ENCODE measurements around the gene KCNK16. TPM values are rescaled to one million over a fixed set of nuclear protein-coding genes. Genes with fewer than 3 reads are reported as not detected.

KCNK16 gene
- total RNA-seq, 2 experiments from 2014 or later, result not detected

GRCh38 chr6:39350723-39351505, 28.4 kb upstream of the KCNK16 start:
- CTCF ChIA-PET, result no interaction called here
- Mint-ChIP-seq H3K27me3 (peaks cover 4% of the 10 kb centered on the region), H3K9me3 (ENCODE audit: low read depth) (no peaks in the 10 kb centered on the region), H3K4me3 (no peak overlapping the region), H3K27ac (no peak overlapping the region), H3K36me3 (no peaks in the 10 kb centered on the region), H3K4me1 (no peaks in the 10 kb centered on the region)
- no peak for ATAC-seq
- DNase-seq, result no peak

DNA sequence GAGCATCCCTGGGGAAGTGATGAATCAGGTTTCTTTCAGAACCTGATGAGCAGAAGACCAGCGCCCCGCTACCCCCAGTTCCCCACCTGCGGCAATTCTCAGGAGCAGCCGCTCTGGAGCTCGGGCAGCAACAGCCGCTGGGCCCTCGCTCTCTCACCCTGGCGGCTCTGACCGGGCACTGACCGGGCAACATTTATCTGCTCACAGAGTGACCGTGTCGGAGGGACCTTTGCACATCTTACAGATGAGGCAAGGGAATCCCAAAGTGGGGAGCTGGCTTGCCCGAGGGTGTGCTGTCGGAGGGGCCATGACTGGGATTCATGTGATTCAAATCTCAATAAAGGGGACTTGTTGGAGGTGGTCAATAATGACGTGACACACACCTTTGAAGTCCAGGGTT, 26.2 kb upstream of the KCNK16 start:
- no peaks in the 10 kb centered on the region for H3K4me1 Mint-ChIP-seq
- CTCF ChIA-PET, result interaction anchor here (1.7 kb wide), 1 partner anchor 11 kb away, joined by 4 read pairs; no protein-coding TSS in a partner anchor
- no peak overlapping the region for H3K27ac Mint-ChIP-seq
- peaks cover 4% of the 10 kb centered on the region for H3K27me3 Mint-ChIP-seq
- no peak overlapping the region for H3K4me3 Mint-ChIP-seq
- H3K36me3 Mint-ChIP-seq, result no peaks in the 10 kb centered on the region
- no peaks in the 10 kb centered on the region for H3K9me3 Mint-ChIP-seq (ENCODE audit: low read depth)
- ATAC-seq, result no peak
- DNase-seq, result no peak

GRCh38 chr6:39347906-39348585, 25.5 kb upstream of the KCNK16 start:
- H3K36me3 Mint-ChIP-seq, result no peaks in the 10 kb centered on the region
- H3K27ac Mint-ChIP-seq, result no peak overlapping the region
- no peaks in the 10 kb centered on the region for H3K9me3 Mint-ChIP-seq (ENCODE audit: low read depth)
- CTCF ChIA-PET, result interaction anchor here (1.7 kb wide), 1 partner anchor 10 kb away, joined by 4 read pairs; no protein-coding TSS in a partner anchor
- DNase-seq (peak; percentile 69), ATAC-seq (peak; percentile 64)
- peaks cover 2% of the 10 kb centered on the region for H3K4me1 Mint-ChIP-seq
- H3K4me3 Mint-ChIP-seq, result no peak overlapping the region
- peaks cover 4% of the 10 kb centered on the region for H3K27me3 Mint-ChIP-seq

DNA sequence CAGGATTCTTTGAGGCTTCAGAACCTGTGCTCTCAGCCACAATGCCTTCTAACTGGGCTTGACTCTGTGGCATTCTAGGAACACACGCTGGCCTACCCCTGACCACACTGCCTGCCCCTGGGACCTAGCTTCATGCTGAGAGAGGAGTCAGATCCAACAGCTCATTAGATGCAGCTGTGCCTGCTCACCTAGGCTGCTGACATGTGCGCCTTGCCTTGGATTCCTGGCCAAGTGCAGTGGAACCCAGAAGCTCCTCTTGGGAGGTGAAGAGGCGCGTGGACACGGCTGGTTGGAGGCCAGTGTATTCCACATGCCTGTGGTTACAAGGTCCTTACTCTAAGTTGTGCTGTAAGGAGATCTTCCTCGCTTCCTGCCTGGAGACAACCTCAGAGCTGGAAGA, 24.7 kb upstream of the KCNK16 start:
- H3K4me1 Mint-ChIP-seq, result peaks cover 4% of the 10 kb centered on the region
- H3K36me3 Mint-ChIP-seq, result no peaks in the 10 kb centered on the region
- ATAC-seq, result no peak
- no peak overlapping the region for H3K27ac Mint-ChIP-seq
- H3K4me3 Mint-ChIP-seq, result no peak overlapping the region
- peaks cover 4% of the 10 kb centered on the region for H3K27me3 Mint-ChIP-seq
- no peaks in the 10 kb centered on the region for H3K9me3 Mint-ChIP-seq (ENCODE audit: low read depth)
- CTCF ChIA-PET, result interaction anchor here (1.2 kb wide), 1 partner anchor 39 kb away, joined by 3 read pairs; no protein-coding TSS in a partner anchor
- DNase-seq, result no peak

- H3K36me3 Mint-ChIP-seq, result no peaks in the 10 kb centered on the region
- no peaks in the 10 kb centered on the region for H3K9me3 Mint-ChIP-seq (ENCODE audit: low read depth)
- CTCF ChIA-PET, result no interaction called here
- H3K4me3 Mint-ChIP-seq, result no peak overlapping the region
- no peak for DNase-seq
- H3K4me1 Mint-ChIP-seq, result peaks cover 4% of the 10 kb centered on the region
- no peak for ATAC-seq
- peaks cover 4% of the 10 kb centered on the region for H3K27me3 Mint-ChIP-seq
- H3K27ac Mint-ChIP-seq, result no peak overlapping the region
Measured at GRCh38 chr6:39344821-39345280, 22.3 kb upstream of the KCNK16 start.

DNA sequence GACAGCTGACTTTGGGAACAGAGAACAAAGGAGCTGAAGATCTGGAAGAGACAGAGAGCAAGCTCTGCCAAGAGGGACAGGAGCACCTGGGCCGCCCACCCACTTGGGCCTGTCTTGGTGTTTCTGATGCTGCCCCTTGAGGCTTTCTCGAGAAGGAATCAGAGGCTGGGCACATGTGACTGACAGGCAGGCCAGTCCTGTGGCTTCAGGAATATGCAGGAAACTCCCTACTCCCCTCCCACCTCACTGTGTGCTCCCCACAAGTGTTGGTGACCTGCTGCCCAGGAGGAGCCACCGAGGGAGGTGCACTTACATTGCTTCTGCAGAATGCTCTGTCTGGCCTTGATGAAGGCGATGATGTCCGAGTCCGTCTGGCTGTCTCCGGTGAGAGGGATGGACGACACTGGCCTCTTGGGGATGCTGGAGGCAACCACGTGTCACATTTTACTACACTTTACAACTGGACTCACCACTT, 20.9 kb upstream of the KCNK16 start:
- CTCF ChIA-PET, result interaction anchor here (1.2 kb wide), 1 partner anchor 10 kb away, joined by 4 read pairs; no protein-coding TSS in a partner anchor
- no peak for ATAC-seq
- no peaks in the 10 kb centered on the region for H3K9me3 Mint-ChIP-seq (ENCODE audit: low read depth)

GRCh38 chr6:39342692-39343395, 20.3 kb upstream of the KCNK16 start:
- Mint-ChIP-seq H3K9me3 (ENCODE audit: low read depth) (no peaks in the 10 kb centered on the region), H3K4me1 (peaks cover 8% of the 10 kb centered on the region), H3K4me3 (no peak overlapping the region), H3K36me3 (no peaks in the 10 kb centered on the region), H3K27ac (no peak overlapping the region), H3K27me3 (peaks cover 20% of the 10 kb centered on the region)
- DNase-seq (no peak), ATAC-seq (no peak)
- CTCF ChIA-PET, result interaction anchor here (1.2 kb wide), 1 partner anchor 10 kb away, joined by 4 read pairs; no protein-coding TSS in a partner anchor

More for the DNA sequence above, 20.9 kb upstream of the KCNK16 start:
- H3K36me3 Mint-ChIP-seq, result no peaks in the 10 kb centered on the region
- H3K27me3 Mint-ChIP-seq, result peaks cover 16% of the 10 kb centered on the region
- no peak overlapping the region for H3K27ac Mint-ChIP-seq
- H3K4me1 Mint-ChIP-seq, result peaks cover 4% of the 10 kb centered on the region
- H3K4me3 Mint-ChIP-seq, result no peak overlapping the region
- DNase-seq, result no peak

- ATAC-seq, result no peak
- H3K27me3 Mint-ChIP-seq, result peaks cover 23% of the 10 kb centered on the region
- CTCF ChIA-PET, result no interaction called here
- H3K36me3 Mint-ChIP-seq, result no peaks in the 10 kb centered on the region
- no peak overlapping the region for H3K4me3 Mint-ChIP-seq
- no peaks in the 10 kb centered on the region for H3K9me3 Mint-ChIP-seq (ENCODE audit: low read depth)
- no peak overlapping the region for H3K27ac Mint-ChIP-seq
- H3K4me1 Mint-ChIP-seq, result peaks cover 8% of the 10 kb centered on the region
- no peak for DNase-seq
Measured at GRCh38 chr6:39341937-39342336, 19.4 kb upstream of the KCNK16 start.

DNA sequence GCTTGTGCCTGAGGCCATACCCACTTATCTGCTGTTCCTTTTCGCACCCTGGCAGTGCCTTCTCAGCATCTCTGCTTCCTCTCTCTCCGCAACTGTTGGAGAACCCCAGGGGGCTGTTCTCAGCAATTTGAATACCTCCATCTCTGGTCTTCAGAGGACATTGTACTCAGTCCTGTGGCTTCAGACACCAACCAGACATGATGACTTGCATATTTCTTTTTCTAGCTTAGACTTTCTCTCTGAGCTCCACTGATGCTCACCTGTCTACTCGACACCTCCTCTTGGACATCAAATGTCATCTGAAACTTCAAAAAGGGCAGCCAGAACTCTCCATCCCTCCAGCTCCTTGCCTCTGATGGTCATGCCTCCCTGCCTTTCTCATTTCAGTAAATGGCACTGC, 18.9 kb upstream of the KCNK16 start:
- H3K27me3 Mint-ChIP-seq, result peaks cover 24% of the 10 kb centered on the region
- H3K27ac Mint-ChIP-seq, result no peak overlapping the region
- no peaks in the 10 kb centered on the region for H3K36me3 Mint-ChIP-seq
- H3K4me1 Mint-ChIP-seq, result peaks cover 14% of the 10 kb centered on the region
- H3K4me3 Mint-ChIP-seq, result no peak overlapping the region
- DNase-seq, result no peak
- CTCF ChIA-PET, result no interaction called here
- ATAC-seq, result no peak
- no peaks in the 10 kb centered on the region for H3K9me3 Mint-ChIP-seq (ENCODE audit: low read depth)

- Mint-ChIP-seq H3K4me3 (no peak overlapping the region), H3K9me3 (ENCODE audit: low read depth) (no peaks in the 10 kb centered on the region), H3K27me3 (peaks cover 25% of the 10 kb centered on the region), H3K4me1 (peaks cover 22% of the 10 kb centered on the region), H3K36me3 (no peaks in the 10 kb centered on the region), H3K27ac (no peak overlapping the region)
- CTCF ChIA-PET, result interaction anchor here (1.2 kb wide), 1 partner anchor 22 kb away, joined by 3 read pairs; no protein-coding TSS in a partner anchor
- DNase-seq, result no peak
- ATAC-seq, result no peak
Measured at GRCh38 chr6:39339868-39340550, 17.5 kb upstream of the KCNK16 start.

- ATAC-seq (no peak), DNase-seq (no peak)
- Mint-ChIP-seq H3K9me3 (ENCODE audit: low read depth) (no peaks in the 10 kb centered on the region), H3K27ac (no peak overlapping the region), H3K36me3 (no peaks in the 10 kb centered on the region), H3K4me1 (peaks cover 22% of the 10 kb centered on the region), H3K4me3 (no peak overlapping the region), H3K27me3 (peaks cover 28% of the 10 kb centered on the region)
- CTCF ChIA-PET, result interaction anchor here (1.2 to 1.7 kb wide), 2 partner anchors 23 to 34 kb away, joined by 3 read pairs; no protein-coding TSS in a partner anchor
Measured at GRCh38 chr6:39339096-39339867, 16.8 kb upstream of the KCNK16 start.

DNA sequence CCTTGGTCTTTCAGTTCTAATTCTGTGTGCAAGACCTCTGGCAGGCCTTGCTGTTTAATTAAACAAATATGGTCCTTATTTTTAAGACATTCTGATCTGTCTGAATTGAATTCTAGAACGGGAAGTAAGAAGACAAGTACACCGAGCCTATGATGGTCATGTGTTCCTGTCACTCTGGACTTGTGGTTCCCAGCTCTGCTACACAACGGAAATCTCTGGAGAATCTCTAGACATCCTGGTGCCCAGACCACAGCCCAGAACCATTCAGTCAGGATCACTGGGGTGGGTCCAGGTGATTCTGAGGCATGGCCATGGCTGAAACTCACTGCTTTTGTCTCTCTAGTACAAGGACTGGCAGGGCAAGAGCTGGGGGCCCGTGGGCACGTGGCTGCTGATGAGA, 15.9 kb upstream of the KCNK16 start:
- ATAC-seq, result no peak
- Mint-ChIP-seq H3K4me1 (peaks cover 22% of the 10 kb centered on the region), H3K27ac (no peak overlapping the region), H3K27me3 (peaks cover 35% of the 10 kb centered on the region), H3K4me3 (no peak overlapping the region), H3K36me3 (no peaks in the 10 kb centered on the region), H3K9me3 (ENCODE audit: low read depth) (no peaks in the 10 kb centered on the region)
- no peak for DNase-seq
- CTCF ChIA-PET, result interaction anchor here (0.9 to 1.7 kb wide), 3 partner anchors 10 to 33 kb away, joined by 3 to 4 read pairs (median 3); no protein-coding TSS in a partner anchor
